Body of pancreas (tissue), 4 donors: ENCODE data around the gene MAML2.

Experiments
- POLR2A ChIP-seq, 3 donors: fragments of 450-650 bp; IDR thresholded peaks; one replicate each; pipeline ENCODE4 v1.6.1; 2016; ENCODE audit warnings: antibody characterized with exemption in 3 of 3, mild to moderate bottlenecking in 2 of 3
- TF ChIP-seq, protein P1 (sequence below), 7 experiments: fragments of 450-650 bp in 4 of 7; fragments of 200-600 bp in 3 of 7; sonication (generic) in 3 of 7; IDR thresholded peaks; one replicate each; pipeline ENCODE4 v1.5.1; 2016 to 2019; ENCODE audit warnings: antibody characterized with exemption in 7 of 7

DNA sequence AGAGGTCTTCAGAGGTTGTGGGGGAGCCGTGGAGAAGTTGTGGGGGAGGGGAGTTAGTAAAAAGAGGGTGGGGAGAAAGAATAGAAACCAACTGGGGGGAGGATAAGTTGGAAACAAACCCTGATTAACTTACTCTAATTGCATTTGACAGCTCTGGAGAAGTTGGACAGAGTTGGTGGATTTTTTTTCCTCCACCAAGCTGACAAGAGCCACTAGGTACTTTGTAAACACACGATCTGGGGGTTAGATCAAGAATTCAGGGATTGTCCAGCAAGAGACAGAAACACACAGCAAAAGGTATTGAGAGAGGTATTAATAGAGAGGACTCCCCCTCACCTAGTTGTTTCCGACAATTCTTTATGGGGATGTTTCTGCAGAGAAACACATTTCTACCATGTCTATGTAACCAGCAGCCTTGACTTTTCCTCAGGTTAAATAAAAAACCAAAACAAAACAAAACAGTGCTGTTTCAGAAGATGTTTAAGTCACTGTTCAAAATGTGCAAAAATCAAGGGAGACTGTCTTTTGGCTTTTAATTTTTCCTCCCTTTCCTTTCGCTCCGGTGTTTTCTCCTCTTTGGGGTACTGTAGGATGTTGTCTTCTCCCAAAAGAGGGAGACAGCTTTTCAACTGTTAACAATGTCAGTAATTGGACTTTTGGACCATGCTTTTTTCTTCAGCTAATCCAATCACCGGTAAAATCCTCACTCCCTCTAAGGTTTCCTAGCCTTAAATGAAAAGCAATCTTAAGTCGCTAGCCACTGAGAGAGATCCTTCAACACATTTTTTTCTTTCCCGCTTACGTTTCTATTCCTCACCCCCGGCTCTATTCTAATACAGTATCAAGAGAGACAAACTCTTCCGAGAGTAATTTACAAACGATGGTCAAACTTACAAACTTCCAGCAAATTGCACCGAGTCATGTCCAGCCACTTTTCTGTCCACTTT lies 708 bp downstream of the MAML2 start:
- TF ChIP-seq, protein P1, sequence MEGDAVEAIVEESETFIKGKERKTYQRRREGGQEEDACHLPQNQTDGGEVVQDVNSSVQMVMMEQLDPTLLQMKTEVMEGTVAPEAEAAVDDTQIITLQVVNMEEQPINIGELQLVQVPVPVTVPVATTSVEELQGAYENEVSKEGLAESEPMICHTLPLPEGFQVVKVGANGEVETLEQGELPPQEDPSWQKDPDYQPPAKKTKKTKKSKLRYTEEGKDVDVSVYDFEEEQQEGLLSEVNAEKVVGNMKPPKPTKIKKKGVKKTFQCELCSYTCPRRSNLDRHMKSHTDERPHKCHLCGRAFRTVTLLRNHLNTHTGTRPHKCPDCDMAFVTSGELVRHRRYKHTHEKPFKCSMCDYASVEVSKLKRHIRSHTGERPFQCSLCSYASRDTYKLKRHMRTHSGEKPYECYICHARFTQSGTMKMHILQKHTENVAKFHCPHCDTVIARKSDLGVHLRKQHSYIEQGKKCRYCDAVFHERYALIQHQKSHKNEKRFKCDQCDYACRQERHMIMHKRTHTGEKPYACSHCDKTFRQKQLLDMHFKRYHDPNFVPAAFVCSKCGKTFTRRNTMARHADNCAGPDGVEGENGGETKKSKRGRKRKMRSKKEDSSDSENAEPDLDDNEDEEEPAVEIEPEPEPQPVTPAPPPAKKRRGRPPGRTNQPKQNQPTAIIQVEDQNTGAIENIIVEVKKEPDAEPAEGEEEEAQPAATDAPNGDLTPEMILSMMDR (IDR thresholded peaks at IDR 0.05): no peak
- TF ChIP-seq POLR2A (IDR thresholded peaks at IDR 0.05): no peak
